OCI-LY3 (cell line): Measurements from ENCODE around the gene MYBPC2.
A peak's percentile ranks its signal among the peaks of the same experiment; 100 is the strongest.

Experiments used
- H2AFZ ChIP-seq: fragments of 200-600, 300-600 bp; shearing (Covaris generic); 2 replicates; pipeline ENCODE4 v1.6.0; 2014; ENCODE audit warnings: antibody characterized with exemption, low read depth, low read length
- H3K27ac ChIP-seq: fragments of 200-600, 300-600 bp; sonication (generic); 2 replicates; pipeline ENCODE4 v1.5.1; 2014; ENCODE audit warnings: mild to moderate bottlenecking, low read length, moderate library complexity, mixed read lengths
- H3K27me3 ChIP-seq: fragments of 200-600, 300-600 bp; sonication (generic); 2 replicates; pipeline ENCODE4 v1.6.1; 2014; ENCODE audit warnings: low read depth, low read length, mixed read lengths
- H3K36me3 ChIP-seq: fragments of 200-600, 300-600 bp; sonication (generic); replicated peaks from 2 replicates; pipeline ENCODE3; 2014; ENCODE audit warnings: low read depth, low read length, mixed read lengths
- H3K4me1 ChIP-seq: fragments of 300-600, 200-600 bp; sonication (generic); 2 replicates; pipeline ENCODE4 v1.6.1; 2014; ENCODE audit warnings: low read length, mixed read lengths
- H3K4me2 ChIP-seq: fragments of 200-600, 300-600 bp; sonication (generic); 2 replicates; pipeline ENCODE4 v1.6.1; 2014; ENCODE audit warnings: low read length, mixed read lengths
- H3K4me3 ChIP-seq: fragments of 300-600, 200-600 bp; sonication (generic); 2 replicates; pipeline ENCODE4 v1.5.1; 2014; ENCODE audit warnings: antibody characterized with exemption, mild to moderate bottlenecking, low read length, moderate library complexity
- H3K79me2 ChIP-seq: fragments of 300-600, 200-600 bp; shearing (Covaris generic); 2 replicates; pipeline ENCODE4 v1.6.1; 2014; ENCODE audit warnings: mild to moderate bottlenecking, low read length, mixed read lengths
- H3K9ac ChIP-seq: fragments of 300-600, 200-600 bp; shearing (Covaris generic); 2 replicates; pipeline ENCODE4 v1.6.0; 2014; ENCODE audit warnings: mild to moderate bottlenecking, low read length, moderate library complexity
- H3K9me3 ChIP-seq: fragments of 200-600, 300-600 bp; shearing (Covaris generic); 2 replicates; pipeline ENCODE4 v1.6.1; 2014; ENCODE audit warnings: low read length, mixed read lengths; ENCODE audit not compliant: insufficient read depth
- H4K20me1 ChIP-seq: fragments of 200-600, 300-600 bp; sonication (generic); 2 replicates; pipeline ENCODE4 v1.6.1; 2016; ENCODE audit warnings: low read length, mixed read lengths; ENCODE audit not compliant: insufficient read depth
- EZH2phosphoT487 ChIP-seq: fragments of 200-600 bp; shearing (Covaris generic); IDR thresholded peaks from 2 replicates; pipeline ENCODE4 v1.6.1; 2018; ENCODE audit warnings: antibody characterized with exemption, mixed run types, low read depth
- TF ChIP-seq, protein P1 (sequence below): fragments of 200-600, 300-600 bp; sonication (generic); IDR thresholded peaks from 2 replicates; pipeline ENCODE4 v1.5.1; 2014; ENCODE audit warnings: antibody characterized with exemption, low read length, low read depth

The MYBPC2 gene

DNA sequence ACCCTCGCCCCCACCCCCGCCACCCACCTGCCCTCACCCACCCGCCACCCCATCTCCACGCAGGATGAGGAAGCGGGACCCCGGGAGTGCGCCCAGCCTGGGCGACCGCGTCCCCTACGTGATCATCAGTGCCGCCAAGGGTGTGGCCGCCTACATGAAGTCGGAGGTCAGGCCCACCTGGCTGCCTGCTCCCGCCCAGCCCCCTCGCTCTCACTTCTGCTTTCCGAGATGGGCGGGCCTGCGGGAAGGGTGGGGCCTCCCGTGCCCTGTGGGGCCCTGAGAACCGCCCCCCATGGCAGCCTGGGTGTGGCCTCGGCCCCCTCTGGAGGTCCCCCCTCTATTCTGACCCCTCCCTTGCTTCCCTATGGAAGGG, 17.0 kb upstream of the MYBPC2 start:
- Histone ChIP-seq H3K79me2 (peaks cover 23% of the 10 kb centered on the region), H3K4me2 (peak overlapping the region; percentile 85), H2AFZ (no peak overlapping the region), H3K27me3 (no peaks in the 10 kb centered on the region), H3K9ac (peak overlapping the region; percentile 81), H3K4me1 (peaks cover 51% of the 10 kb centered on the region), H4K20me1 (peaks cover 8% of the 10 kb centered on the region; the same call in 1 of the 2 replicates), H3K9me3 (no peaks in the 10 kb centered on the region), H3K27ac (peak overlapping the region; percentile 91), H3K4me3 (peak overlapping the region; percentile 69), H3K36me3 (peaks cover 54% of the 10 kb centered on the region)
- no peak for TF ChIP-seq EZH2phosphoT487
- TF ChIP-seq, protein P1, sequence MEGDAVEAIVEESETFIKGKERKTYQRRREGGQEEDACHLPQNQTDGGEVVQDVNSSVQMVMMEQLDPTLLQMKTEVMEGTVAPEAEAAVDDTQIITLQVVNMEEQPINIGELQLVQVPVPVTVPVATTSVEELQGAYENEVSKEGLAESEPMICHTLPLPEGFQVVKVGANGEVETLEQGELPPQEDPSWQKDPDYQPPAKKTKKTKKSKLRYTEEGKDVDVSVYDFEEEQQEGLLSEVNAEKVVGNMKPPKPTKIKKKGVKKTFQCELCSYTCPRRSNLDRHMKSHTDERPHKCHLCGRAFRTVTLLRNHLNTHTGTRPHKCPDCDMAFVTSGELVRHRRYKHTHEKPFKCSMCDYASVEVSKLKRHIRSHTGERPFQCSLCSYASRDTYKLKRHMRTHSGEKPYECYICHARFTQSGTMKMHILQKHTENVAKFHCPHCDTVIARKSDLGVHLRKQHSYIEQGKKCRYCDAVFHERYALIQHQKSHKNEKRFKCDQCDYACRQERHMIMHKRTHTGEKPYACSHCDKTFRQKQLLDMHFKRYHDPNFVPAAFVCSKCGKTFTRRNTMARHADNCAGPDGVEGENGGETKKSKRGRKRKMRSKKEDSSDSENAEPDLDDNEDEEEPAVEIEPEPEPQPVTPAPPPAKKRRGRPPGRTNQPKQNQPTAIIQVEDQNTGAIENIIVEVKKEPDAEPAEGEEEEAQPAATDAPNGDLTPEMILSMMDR = no peak

DNA sequence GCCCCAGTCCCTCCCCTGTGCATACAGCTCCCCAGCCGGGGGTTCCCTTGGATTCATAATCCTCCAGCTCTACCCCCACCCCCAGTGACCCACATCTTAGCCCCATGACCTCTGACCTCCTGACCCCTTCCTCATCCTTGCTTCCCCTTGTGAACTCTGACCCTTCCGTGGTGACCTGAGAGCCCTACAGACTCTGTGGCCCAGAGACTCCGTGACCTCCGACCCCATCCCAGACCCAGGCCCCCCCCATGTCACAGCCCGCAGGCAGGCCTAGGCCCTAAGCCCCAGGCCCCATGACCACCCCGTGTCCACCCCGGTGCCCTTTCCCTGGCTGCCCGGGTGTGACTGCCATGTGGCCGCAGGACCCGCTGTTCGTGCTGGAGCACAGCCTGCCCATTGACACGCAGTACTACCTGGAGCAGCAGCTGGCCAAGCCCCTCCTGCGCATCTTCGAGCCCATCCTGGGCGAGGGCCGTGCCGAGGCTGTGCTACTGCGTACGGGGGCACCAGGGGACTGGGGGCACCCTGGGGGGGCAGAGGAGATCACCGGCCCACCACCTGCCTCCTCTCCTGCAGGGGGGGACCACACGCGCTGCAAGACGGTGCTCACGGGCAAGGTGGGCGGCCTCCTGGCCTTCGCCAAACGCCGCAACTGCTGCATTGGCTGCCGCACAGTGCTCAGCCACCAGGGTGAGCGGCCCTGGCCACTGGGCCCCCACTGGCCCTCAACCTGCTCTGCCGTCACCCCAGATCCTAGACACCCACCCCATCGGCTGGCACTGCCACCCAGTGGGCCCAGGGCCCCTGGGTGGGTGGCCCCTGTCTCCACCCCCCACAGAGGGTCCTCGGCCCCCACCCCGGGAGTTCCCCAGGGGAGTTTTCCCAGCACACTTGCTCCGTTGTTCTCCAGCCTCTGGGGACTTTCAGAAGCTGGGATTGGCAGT, 16.4 kb upstream of the MYBPC2 start:
- peak overlapping the region; percentile 91 for H3K27ac ChIP-seq
- 0 out of 2 replicates have a peak, but pooled peaks cover 3% of the 10 kb centered on the region for H3K9me3 ChIP-seq
- H3K9ac ChIP-seq = peak overlapping the region; percentile 44
- H3K4me3 ChIP-seq = peak overlapping the region; percentile 47
- peak overlapping the region; percentile 73 for H3K4me2 ChIP-seq
- TF ChIP-seq, protein P1 = peak; percentile 12; the same call in 1 of the 2 replicates
- no peak for TF ChIP-seq EZH2phosphoT487
- no peaks in the 10 kb centered on the region for H3K27me3 ChIP-seq
- peaks cover 52% of the 10 kb centered on the region for H3K36me3 ChIP-seq
- H2AFZ ChIP-seq = no peak overlapping the region
- H4K20me1 ChIP-seq = peaks cover 13% of the 10 kb centered on the region
- peaks cover 29% of the 10 kb centered on the region for H3K79me2 ChIP-seq
- H3K4me1 ChIP-seq = peaks cover 57% of the 10 kb centered on the region

DNA sequence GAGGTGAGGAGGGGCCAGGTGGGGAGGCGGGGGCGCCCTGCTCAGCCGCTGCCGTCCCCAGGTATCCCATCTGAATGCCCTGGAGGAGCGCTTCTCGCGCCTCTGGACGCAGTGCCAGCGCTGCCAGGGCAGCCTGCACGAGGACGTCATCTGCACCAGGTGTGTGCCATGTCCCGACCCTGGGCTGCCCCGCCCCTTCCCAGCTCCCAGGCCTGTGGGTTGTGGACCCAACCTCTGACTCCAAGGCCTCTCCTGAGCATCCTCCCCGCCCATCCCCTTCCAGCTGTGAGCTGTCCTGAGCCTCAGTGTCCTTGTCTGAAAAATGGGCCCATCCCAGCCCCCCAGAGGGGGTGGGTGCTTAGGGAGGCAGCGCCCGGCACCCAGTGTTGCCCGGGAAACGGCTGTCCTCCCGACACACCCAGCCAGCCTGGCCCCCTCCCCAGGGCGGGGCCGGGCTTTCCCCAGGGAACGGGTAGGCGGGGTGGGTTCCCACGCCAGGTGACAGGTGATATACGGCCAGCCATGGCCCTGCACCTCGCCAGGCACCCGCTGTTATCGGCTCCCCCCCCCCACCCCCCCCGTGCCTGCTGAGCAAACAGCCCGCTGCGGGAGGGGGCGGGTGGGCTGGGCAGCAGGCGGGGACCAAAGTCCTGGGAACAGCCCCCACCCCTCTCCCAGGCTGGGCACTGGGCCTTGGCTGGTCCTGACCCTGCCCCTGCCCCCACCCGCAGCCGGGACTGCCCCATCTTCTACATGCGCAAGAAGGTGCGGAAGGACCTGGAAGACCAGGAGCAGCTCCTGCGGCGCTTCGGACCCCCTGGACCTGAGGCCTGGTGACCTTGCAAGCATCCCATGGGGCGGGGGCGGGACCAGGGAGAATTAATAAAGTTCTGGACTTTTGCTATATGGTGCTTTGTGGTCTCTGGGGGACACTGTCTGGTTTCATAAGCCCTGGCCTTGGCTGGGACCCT, 15.3 kb upstream of the MYBPC2 start:
- H3K79me2 ChIP-seq = peaks cover 39% of the 10 kb centered on the region
- H3K4me2 ChIP-seq = peak overlapping the region; percentile 94
- peak overlapping the region; percentile 91 for H3K27ac ChIP-seq
- H2AFZ ChIP-seq = no peak overlapping the region
- peaks cover 20% of the 10 kb centered on the region for H4K20me1 ChIP-seq
- peak overlapping the region; percentile 91 for H3K4me3 ChIP-seq
- peak overlapping the region; percentile 98 for H3K9ac ChIP-seq
- TF ChIP-seq, protein P1 = no peak
- TF ChIP-seq EZH2phosphoT487 = no peak
- peaks cover 51% of the 10 kb centered on the region for H3K36me3 ChIP-seq
- H3K27me3 ChIP-seq = no peaks in the 10 kb centered on the region
- 0 out of 2 replicates have a peak, but pooled peaks cover 3% of the 10 kb centered on the region for H3K9me3 ChIP-seq
- H3K4me1 ChIP-seq = peaks cover 66% of the 10 kb centered on the region
